Mesothelial cell of epicardium (in vitro differentiated cells): ENCODE data around the gene JAKMIP2. TPM values are rescaled to one million over a fixed set of nuclear protein-coding genes. Genes with fewer than 3 reads are reported as not detected.
"Not testable (repeated sequence)": the region's sequence is repeated elsewhere in the genome, so short reads cannot be mapped to it uniquely, and the experiment has no call there.

Source experiments
- DNase-seq, 2 experiments: peaks; one replicate each; pipeline ENCODE4 v3.0.0; 2021; ENCODE audit warnings: low spot score in 2 of 2; ENCODE audit not compliant: unreplicated experiment in 2 of 2
- H3K27ac Mint-ChIP-seq: 2 replicates; pipeline ENCODE4 v1.8.0; 2021; ENCODE audit warnings: mixed read lengths
- H3K27me3 Mint-ChIP-seq: 2 replicates; pipeline ENCODE4 v1.8.0; 2021; ENCODE audit warnings: low read depth, mixed read lengths
- H3K36me3 Mint-ChIP-seq: 2 replicates; pipeline ENCODE4 v1.8.0; 2021; ENCODE audit warnings: mixed read lengths
- H3K4me1 Mint-ChIP-seq: 2 replicates; pipeline ENCODE4 v1.8.0; 2021; ENCODE audit warnings: mixed read lengths
- H3K4me3 Mint-ChIP-seq: 2 replicates; pipeline ENCODE4 v1.8.0; 2021; ENCODE audit warnings: mild to moderate bottlenecking, moderate library complexity, mixed read lengths
- H3K9me3 Mint-ChIP-seq: 2 replicates; pipeline ENCODE4 v1.8.0; 2021; ENCODE audit warnings: mixed read lengths
- total RNA-seq: library from RNA; stranded (reverse); gene quantifications from 3 replicates; pipeline ENCODE4 v1.2.1, GENCODE V29; 2021
- TF ChIP-seq, protein P1 (sequence below): fragments of 200-600 bp; sonication (generic); IDR thresholded peaks from one replicate; pipeline ENCODE4 v1.5.0; 2021; ENCODE audit warnings: antibody characterized with exemption; ENCODE audit not compliant: unreplicated experiment

JAKMIP2 gene
- total RNA-seq, 1 donor from 2014 or later, result 5.1 TPM

DNA sequence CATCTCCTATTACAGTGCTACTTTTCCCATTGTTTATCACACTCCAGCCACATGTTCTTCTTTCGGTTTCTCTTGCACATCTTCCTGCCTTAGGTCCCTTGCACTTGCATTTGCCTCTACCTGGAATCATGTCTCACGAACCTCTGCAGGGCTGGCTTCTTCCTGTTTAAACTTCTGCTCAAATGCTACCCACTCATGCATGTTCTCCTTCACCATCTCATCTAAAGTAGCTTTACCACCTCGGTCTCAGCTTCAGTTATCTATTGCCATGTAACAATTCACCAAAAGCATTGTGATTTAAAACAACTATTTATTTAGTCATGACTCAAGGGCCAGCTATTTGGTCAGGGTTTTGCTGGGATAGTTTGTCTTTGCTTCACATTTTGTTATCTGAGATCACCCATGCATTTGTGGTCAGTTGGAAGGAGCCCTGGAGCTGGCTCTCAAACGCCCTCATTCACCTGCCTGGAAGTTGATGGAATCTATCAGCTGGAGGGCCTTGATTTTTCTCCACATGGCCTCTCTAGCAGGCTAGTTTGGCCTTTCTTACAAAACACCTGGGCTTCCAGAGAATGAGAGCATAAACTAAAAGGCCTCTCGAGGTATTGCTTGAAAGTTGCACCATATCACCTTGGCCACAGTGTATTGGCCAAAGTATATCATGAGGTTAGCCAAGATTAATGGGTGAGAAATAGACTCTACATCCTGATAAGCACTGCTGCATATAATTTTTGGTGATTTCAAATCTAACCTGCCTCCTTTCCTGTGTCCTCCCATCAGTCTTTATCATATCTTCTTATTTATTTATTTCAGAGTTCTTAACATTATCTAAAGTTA, 27.5 kb upstream of the JAKMIP2 start:
- no peak overlapping the region for H3K4me3 Mint-ChIP-seq
- DNase-seq, result no peak

DNA sequence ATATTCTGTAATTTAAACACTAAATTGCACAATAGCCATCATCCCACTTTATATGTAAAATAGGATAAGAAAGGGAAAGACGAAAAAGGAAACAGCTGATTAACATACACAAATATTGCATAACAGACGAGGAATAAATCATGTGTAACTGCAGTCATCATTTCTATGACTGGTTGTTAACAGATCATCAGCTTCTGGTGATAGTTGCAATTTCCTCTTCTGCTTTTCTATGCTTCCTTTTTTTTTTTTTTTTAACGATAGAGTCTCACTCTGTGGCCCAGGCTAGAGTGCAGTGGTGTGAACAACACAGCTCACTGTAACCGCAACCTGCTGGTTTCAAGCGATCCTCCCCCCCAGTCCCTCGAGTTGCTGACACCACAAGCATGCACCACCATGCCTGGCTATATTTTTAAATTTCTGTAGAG, 22.5 kb upstream of the JAKMIP2 start:
- Mint-ChIP-seq H3K27ac (no peak overlapping the region), H3K4me3 (no peak overlapping the region), H3K4me1 (peaks cover under 1% of the 10 kb centered on the region), H3K27me3 (peaks cover 13% of the 10 kb centered on the region), H3K9me3 (no peaks in the 10 kb centered on the region), H3K36me3 (no peaks in the 10 kb centered on the region)
- TF ChIP-seq, protein P1, sequence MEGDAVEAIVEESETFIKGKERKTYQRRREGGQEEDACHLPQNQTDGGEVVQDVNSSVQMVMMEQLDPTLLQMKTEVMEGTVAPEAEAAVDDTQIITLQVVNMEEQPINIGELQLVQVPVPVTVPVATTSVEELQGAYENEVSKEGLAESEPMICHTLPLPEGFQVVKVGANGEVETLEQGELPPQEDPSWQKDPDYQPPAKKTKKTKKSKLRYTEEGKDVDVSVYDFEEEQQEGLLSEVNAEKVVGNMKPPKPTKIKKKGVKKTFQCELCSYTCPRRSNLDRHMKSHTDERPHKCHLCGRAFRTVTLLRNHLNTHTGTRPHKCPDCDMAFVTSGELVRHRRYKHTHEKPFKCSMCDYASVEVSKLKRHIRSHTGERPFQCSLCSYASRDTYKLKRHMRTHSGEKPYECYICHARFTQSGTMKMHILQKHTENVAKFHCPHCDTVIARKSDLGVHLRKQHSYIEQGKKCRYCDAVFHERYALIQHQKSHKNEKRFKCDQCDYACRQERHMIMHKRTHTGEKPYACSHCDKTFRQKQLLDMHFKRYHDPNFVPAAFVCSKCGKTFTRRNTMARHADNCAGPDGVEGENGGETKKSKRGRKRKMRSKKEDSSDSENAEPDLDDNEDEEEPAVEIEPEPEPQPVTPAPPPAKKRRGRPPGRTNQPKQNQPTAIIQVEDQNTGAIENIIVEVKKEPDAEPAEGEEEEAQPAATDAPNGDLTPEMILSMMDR, result no peak
- DNase-seq, result no peak

More for the DNA sequence above, 27.5 kb upstream of the JAKMIP2 start:
- TF ChIP-seq, protein P1, result no peak
- H3K9me3 Mint-ChIP-seq, result no peaks in the 10 kb centered on the region
- no peaks in the 10 kb centered on the region for H3K27me3 Mint-ChIP-seq
- no peaks in the 10 kb centered on the region for H3K36me3 Mint-ChIP-seq
- H3K27ac Mint-ChIP-seq, result no peak overlapping the region
- no peaks in the 10 kb centered on the region for H3K4me1 Mint-ChIP-seq

DNA sequence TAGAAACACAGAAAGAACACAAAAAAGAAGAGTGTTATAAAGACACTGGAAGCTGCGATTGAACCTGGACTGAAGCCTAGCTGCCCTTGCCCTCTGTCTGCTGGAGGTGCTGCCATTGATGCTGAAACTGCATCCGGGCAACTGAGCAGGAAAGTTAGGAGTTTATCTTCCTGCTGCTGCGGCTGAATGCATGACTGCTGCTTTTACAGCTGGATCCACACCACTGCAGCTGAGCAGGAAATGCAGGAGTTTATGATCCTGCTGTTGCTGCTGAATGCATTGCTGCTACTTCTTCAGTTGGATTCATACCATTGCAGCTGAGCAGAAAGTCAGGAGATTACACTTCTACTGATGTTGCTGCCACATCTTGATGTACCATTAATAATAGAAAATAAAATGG, 21.8 kb upstream of the JAKMIP2 start:
- DNase-seq, result no peak
- TF ChIP-seq, protein P1, result no peak
- no peak overlapping the region for H3K27ac Mint-ChIP-seq
- H3K36me3 Mint-ChIP-seq, result no peaks in the 10 kb centered on the region
- H3K27me3 Mint-ChIP-seq, result peaks cover 13% of the 10 kb centered on the region
- H3K9me3 Mint-ChIP-seq, result no peaks in the 10 kb centered on the region
- H3K4me3 Mint-ChIP-seq, result no peak overlapping the region
- H3K4me1 Mint-ChIP-seq, result peaks cover 2% of the 10 kb centered on the region

DNA sequence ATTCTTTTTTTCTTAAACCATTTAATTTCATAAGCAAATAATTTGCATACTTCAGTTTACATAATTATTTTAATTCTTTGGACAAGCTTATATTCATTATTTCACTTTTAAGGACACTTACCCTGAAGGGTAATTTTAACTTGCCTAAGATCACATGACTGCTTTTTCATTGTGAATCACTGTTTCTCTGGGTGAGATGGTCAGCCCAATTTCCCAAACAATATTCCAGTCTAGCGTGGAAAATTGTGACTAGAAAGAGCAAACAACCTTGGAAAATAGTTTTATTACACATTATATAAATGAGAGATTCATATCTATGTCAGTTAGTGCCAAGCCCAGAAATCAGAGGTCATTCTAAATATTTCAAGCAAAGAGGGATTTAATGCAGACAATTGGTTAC, 21.4 kb upstream of the JAKMIP2 start:
- H3K9me3 Mint-ChIP-seq, result no peaks in the 10 kb centered on the region
- no peak for DNase-seq
- TF ChIP-seq, protein P1, result no peak
- no peaks in the 10 kb centered on the region for H3K36me3 Mint-ChIP-seq
- H3K4me3 Mint-ChIP-seq, result no peak overlapping the region
- peaks cover 13% of the 10 kb centered on the region for H3K27me3 Mint-ChIP-seq
- peaks cover 2% of the 10 kb centered on the region for H3K4me1 Mint-ChIP-seq
- no peak overlapping the region for H3K27ac Mint-ChIP-seq

DNA sequence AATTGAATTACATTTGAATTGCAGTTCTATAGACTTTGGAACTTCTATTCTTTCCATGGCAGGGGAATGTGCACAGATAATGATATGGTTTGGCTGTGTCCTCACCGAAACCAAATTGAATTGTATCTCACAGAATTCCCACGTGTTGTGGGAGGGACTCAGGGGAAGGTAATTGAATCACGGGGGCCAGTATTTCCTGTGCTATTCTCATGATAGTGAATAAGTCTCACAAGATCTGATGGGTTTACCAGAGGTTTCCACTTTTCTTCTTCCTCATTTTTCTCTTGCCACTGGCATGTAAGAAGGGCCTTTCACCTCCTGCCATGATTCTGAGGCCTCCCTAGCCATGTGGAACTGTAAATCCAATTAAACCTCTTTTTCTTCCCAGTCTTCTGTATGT, 20.6 kb upstream of the JAKMIP2 start:
- H3K4me1 Mint-ChIP-seq, DNase-seq, H3K9me3 Mint-ChIP-seq: not testable (repeated sequence)

DNA sequence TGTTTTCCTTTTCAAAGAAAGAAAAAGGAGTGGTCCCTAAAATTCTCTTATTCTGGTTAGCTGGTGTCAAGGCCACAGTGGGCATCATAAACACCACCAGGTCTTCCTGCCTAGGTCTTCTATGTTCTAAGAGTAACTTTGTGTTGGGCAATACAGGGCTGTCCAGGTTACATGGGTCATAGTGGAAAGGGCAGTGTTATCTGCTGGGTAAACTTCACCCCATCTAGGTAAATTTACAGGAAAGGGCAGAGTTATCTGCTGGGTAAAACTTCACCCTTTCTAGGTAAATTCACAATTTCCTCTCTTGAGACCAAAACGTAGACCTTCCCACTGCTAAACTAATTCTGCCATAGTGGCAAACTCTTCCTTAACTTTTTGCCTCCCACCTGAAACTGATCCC, 18.9 kb upstream of the JAKMIP2 start:
- Mint-ChIP-seq H3K4me3 (no peak overlapping the region), H3K4me1 (peaks cover 2% of the 10 kb centered on the region), H3K36me3 (no peaks in the 10 kb centered on the region), H3K9me3 (no peaks in the 10 kb centered on the region), H3K27ac (no peak overlapping the region), H3K27me3 (peaks cover 20% of the 10 kb centered on the region)
- TF ChIP-seq, protein P1, result no peak
- DNase-seq, result no peak

More for the DNA sequence above, 20.6 kb upstream of the JAKMIP2 start:
- H3K27ac Mint-ChIP-seq, H3K36me3 Mint-ChIP-seq, H3K4me3 Mint-ChIP-seq: not testable (repeated sequence)
- H3K27me3 Mint-ChIP-seq, result peaks cover 15% of the 10 kb centered on the region
